OCI-LY1 (cell line): Measurements from ENCODE around the gene CDKN2A.

Experiments
- H2AFZ ChIP-seq: fragments of 200-600 bp; sonication (generic), shearing (Covaris generic); 2 replicates; pipeline ENCODE4 v1.6.0; 2014; ENCODE audit warnings: antibody characterized with exemption, mild to moderate bottlenecking, low read length
- H3F3A ChIP-seq: fragments of 200-600 bp; sonication (generic), shearing (Covaris generic); 2 replicates; pipeline ENCODE4 v1.6.0; 2014; ENCODE audit warnings: mild to moderate bottlenecking, antibody characterized with exemption, low read length, moderate library complexity; ENCODE audit not compliant: insufficient read depth
- H3K27ac ChIP-seq: fragments of 200-600 bp; sonication (generic); 2 replicates; pipeline ENCODE4 v1.5.1; 2014; ENCODE audit warnings: low read length, mixed run types, mild to moderate bottlenecking, low read depth; ENCODE audit not compliant: poor library complexity, severe bottlenecking
- H3K27me3 ChIP-seq: fragments of 200-600 bp; sonication (generic); 2 replicates; pipeline ENCODE4 v1.6.0; 2014; ENCODE audit warnings: antibody characterized with exemption, mild to moderate bottlenecking, low read length, moderate library complexity; ENCODE audit not compliant: insufficient read depth
- H3K36me3 ChIP-seq: fragments of 200-600 bp; sonication (generic); 2 replicates; pipeline ENCODE4 v1.6.1; 2014; ENCODE audit warnings: mild to moderate bottlenecking, antibody characterized with exemption, low read length, moderate library complexity, mixed read lengths; ENCODE audit not compliant: insufficient read depth
- H3K4me1 ChIP-seq: fragments of 200-600 bp; sonication (generic); 2 replicates; pipeline ENCODE4 v1.5.1; 2014; ENCODE audit warnings: mild to moderate bottlenecking, low read length, moderate library complexity; ENCODE audit not compliant: insufficient read depth, severe bottlenecking
- H3K4me2 ChIP-seq: fragments of 200-600 bp; sonication (generic), shearing (Covaris generic); 2 replicates; pipeline ENCODE4 v1.6.1; 2014; ENCODE audit warnings: low read length
- H3K4me3 ChIP-seq: fragments of 200-600 bp; sonication (generic); 2 replicates; pipeline ENCODE4 v1.5.1; 2014; ENCODE audit warnings: low read length, low read depth, mild to moderate bottlenecking, mixed read lengths; ENCODE audit not compliant: poor library complexity, severe bottlenecking
- H3K79me2 ChIP-seq: fragments of 200-600 bp; shearing (Covaris generic); 2 replicates; pipeline ENCODE4 v1.6.1; 2016; ENCODE audit warnings: mixed run types, low read length, mixed read lengths; ENCODE audit not compliant: insufficient read depth
- H3K9ac ChIP-seq: fragments of 200-600 bp; sonication (generic), shearing (Covaris generic); 2 replicates; pipeline ENCODE4 v1.6.1; 2014; ENCODE audit warnings: mild to moderate bottlenecking, low read length, mixed read lengths
- H3K9me2 ChIP-seq: fragments of 200-600 bp; sonication (generic), shearing (Covaris generic); 2 replicates; pipeline ENCODE4 v1.6.1; 2014; ENCODE audit warnings: low read depth, mild to moderate bottlenecking, low read length, mixed read lengths
- H3K9me3 ChIP-seq: fragments of 200-600 bp; shearing (Covaris generic); 2 replicates; pipeline ENCODE4 v1.6.1; 2014; ENCODE audit warnings: low read length, mixed read lengths
- H4K20me1 ChIP-seq: fragments of 200-600 bp; sonication (generic), shearing (Covaris generic); 2 replicates; pipeline ENCODE4 v1.6.0; 2016; ENCODE audit warnings: mild to moderate bottlenecking, low read length; ENCODE audit not compliant: insufficient read depth
- EZH2 ChIP-seq: fragments of 200-600 bp; sonication (generic), shearing (Covaris generic); IDR thresholded peaks from 2 replicates; pipeline ENCODE4 v1.8.0; 2017; ENCODE audit warnings: borderline replicate concordance, mixed run types, mild to moderate bottlenecking, antibody characterized with exemption, low read length, moderate library complexity, mixed read lengths
- TF ChIP-seq, protein P1 (sequence below): fragments of 200-600 bp; sonication (generic), shearing (Covaris generic); IDR thresholded peaks from 2 replicates; pipeline ENCODE4 v1.5.1; 2017; ENCODE audit warnings: mild to moderate bottlenecking, antibody characterized with exemption, low read length, moderate library complexity, mixed read lengths

The CDKN2A gene

DNA sequence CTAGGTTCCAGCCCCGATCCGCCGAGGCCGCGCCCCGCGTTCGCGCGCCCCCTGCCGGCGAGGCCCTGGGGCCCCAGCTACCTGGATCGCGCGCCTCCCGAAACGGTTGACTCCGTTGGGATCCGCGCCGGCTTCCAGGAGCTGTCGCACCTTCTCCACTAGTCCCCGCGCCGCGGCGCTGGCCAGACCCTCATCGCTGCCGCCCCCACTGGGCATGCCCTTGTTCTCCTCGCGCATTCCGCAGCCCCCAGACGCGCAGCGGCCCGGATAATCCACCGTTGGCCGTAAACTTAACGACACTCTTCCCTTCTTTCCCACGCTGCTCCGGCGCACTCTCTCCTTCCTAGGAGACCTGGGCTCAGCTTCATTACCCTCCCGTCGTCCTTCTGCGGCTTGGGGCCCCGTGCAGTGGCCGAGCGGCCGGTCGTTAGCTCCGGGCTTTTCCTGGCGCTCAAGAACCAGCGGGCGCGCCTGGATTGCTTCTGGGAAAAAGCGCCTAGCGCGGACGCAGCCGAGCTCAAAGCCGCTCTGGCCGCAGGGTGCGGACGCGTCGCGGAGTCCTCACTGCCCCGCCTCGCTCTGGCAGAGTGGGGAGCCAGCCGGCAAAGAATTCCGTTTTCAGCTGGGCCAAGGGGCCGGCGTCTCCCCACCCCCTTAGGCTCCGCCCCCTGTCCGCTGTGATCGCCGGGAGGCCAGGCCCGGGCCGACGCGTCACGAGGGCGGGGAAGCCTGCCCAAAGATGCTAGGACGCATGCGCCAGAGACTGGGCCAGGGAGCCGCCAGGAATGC is 14.7 kb upstream of the CDKN2A start, which contains the start of gene CDKN2B:
Gene CDKN2B (minus strand): TSS at position 589 of the 789 bp plus-strand sequence. CDS start 352 bp downstream, at position 237.
- H3K9ac ChIP-seq = peak within 1 kb of the TSS; percentile 63
- H3K36me3 ChIP-seq = peaks cover 10% of the 10 kb centered on the region
- peaks cover 41% of the 10 kb centered on the region for H3K4me1 ChIP-seq
- H3K27me3 ChIP-seq = no peaks in the 10 kb centered on the region
- H3K79me2 ChIP-seq = no peaks in the 10 kb centered on the region; the same call in 1 of the 2 replicates
- H3F3A ChIP-seq = no peaks in the 10 kb centered on the region
- H3K27ac ChIP-seq = peak within 1 kb of the TSS; percentile 46
- H3K9me2 ChIP-seq = no peaks in the 10 kb centered on the region
- no peak for TF ChIP-seq EZH2
- TF ChIP-seq, protein P1, sequence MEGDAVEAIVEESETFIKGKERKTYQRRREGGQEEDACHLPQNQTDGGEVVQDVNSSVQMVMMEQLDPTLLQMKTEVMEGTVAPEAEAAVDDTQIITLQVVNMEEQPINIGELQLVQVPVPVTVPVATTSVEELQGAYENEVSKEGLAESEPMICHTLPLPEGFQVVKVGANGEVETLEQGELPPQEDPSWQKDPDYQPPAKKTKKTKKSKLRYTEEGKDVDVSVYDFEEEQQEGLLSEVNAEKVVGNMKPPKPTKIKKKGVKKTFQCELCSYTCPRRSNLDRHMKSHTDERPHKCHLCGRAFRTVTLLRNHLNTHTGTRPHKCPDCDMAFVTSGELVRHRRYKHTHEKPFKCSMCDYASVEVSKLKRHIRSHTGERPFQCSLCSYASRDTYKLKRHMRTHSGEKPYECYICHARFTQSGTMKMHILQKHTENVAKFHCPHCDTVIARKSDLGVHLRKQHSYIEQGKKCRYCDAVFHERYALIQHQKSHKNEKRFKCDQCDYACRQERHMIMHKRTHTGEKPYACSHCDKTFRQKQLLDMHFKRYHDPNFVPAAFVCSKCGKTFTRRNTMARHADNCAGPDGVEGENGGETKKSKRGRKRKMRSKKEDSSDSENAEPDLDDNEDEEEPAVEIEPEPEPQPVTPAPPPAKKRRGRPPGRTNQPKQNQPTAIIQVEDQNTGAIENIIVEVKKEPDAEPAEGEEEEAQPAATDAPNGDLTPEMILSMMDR = peak; percentile 92
- H3K4me3 ChIP-seq = peak within 1 kb of the TSS; percentile 72
- H2AFZ ChIP-seq = no peak within 1 kb of the TSS
- no peaks in the 10 kb centered on the region for H4K20me1 ChIP-seq
- H3K9me3 ChIP-seq = no peaks in the 10 kb centered on the region
- H3K4me2 ChIP-seq = peak within 1 kb of the TSS; percentile 88

DNA sequence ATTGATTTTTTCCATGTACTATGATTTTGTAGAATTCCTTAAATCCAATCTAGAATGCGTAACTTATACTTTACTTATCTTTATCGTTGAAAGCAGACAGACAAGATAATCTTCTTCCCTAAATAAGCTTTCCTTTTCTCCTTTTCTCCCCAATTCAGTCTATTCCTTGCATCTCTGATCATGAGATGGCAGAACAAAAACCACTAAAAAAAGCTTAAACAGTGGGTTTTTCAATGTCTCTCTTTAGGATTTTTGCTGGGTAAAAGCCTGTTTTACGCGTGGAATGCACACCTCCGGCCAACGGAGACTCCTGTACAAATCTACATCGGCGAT is 14.2 kb upstream of the CDKN2A start:
- Histone ChIP-seq H3K79me2 (no peaks in the 10 kb centered on the region; the same call in 1 of the 2 replicates), H3K27me3 (no peaks in the 10 kb centered on the region), H3K4me1 (peaks cover 47% of the 10 kb centered on the region), H3K27ac (no peak overlapping the region), H3F3A (no peaks in the 10 kb centered on the region), H3K9ac (peak overlapping the region; percentile 63; the same call in 1 of the 2 replicates), H3K9me3 (no peaks in the 10 kb centered on the region), H3K36me3 (peaks cover 10% of the 10 kb centered on the region), H2AFZ (no peak overlapping the region), H3K4me3 (peak overlapping the region; percentile 72), H3K4me2 (peak overlapping the region; percentile 88), H3K9me2 (no peaks in the 10 kb centered on the region), H4K20me1 (no peaks in the 10 kb centered on the region)
- no peak for TF ChIP-seq EZH2
- TF ChIP-seq, protein P1 = no peak

DNA sequence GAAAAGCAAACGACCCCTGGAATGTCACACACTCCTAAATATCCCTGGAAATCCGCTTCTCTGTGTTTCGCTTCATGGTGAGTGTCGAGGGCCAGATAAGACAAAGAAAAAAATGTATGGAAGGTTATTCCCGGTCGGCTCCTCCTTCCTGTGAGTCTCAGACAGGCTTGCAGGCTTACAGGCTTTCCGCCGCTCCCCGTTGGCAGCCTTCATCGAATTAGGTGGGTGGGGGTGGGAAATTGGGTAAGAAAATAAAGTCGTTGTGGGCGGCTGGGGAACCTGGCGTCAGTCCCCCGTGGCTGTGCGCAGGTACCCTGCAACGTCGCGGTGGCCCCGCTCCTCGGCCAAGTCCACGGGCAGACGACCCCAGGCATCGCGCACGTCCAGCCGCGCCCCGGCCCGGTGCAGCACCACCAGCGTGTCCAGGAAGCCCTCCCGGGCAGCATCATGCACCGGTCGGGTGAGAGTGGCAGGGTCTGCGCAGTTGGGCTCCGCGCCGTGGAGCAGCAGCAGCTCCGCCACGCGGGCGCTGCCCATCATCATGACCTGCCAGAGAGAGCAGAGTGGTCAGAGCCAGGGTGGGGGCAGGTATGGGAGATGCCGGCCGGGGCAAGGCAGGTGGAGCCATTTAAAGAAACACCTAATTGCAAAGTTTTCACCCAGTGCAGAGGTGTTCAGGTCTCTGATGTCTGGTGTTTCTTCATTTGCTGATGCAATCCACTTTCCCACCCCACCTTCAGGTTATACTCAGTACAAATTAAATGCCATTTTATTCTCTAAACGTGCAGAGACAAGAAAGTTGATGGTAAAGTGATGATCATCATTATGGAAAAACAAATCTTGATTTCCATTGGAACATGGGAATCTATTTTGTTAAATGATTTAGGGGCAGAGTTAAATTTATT is 11.8 kb upstream of the CDKN2A start:
- Histone ChIP-seq H3K27me3 (no peaks in the 10 kb centered on the region), H3K27ac (peak overlapping the region; percentile 79), H3K36me3 (no peaks in the 10 kb centered on the region; the same call in 1 of the 2 replicates), H3K9ac (peak overlapping the region; percentile 48; the same call in 1 of the 2 replicates), H4K20me1 (no peaks in the 10 kb centered on the region), H3K4me1 (peaks cover 57% of the 10 kb centered on the region), H3K4me3 (peak overlapping the region; percentile 54), H3K79me2 (peaks cover 15% of the 10 kb centered on the region), H3K9me2 (no peaks in the 10 kb centered on the region), H3F3A (no peaks in the 10 kb centered on the region), H2AFZ (no peak overlapping the region), H3K4me2 (peak overlapping the region; percentile 73), H3K9me3 (no peaks in the 10 kb centered on the region)
- no peak for TF ChIP-seq EZH2
- TF ChIP-seq, protein P1 = no peak
